ENCODE results near the gene LTBP2. TPM values are rescaled to one million over a fixed set of nuclear protein-coding genes. Genes with fewer than 3 reads are reported as not detected.

LTBP2 gene
- total RNA-seq, 3 donors from 2014 or later, result 1.7 to 10.2 (median 3.0) TPM

- intact Hi-C loops (cut with DNase I, micrococcal nuclease), result no loop called here
- Histone ChIP-seq H3K4me3 (no peak overlapping the region), H3K9me3 (no peaks in the 10 kb centered on the region), H3K36me3 (ENCODE audit: low read depth) (no peaks in the 10 kb centered on the region), H3K4me1 (ENCODE audit: low read depth) (no peaks in the 10 kb centered on the region)
- DNase-seq (no peak), ATAC-seq (no peak)
- TF ChIP-seq CTCF (IDR thresholded peaks at IDR 0.05), result no peak
These were observed 84.2 kb downstream of the LTBP2 start for GRCh38 chr14:74527736-74528280.

- TF ChIP-seq CTCF (IDR thresholded peaks at IDR 0.05), result no peak
- Histone ChIP-seq H3K4me3 (no peak overlapping the region), H3K4me1 (ENCODE audit: low read depth) (no peaks in the 10 kb centered on the region), H3K36me3 (ENCODE audit: low read depth) (no peaks in the 10 kb centered on the region), H3K9me3 (no peaks in the 10 kb centered on the region)
- intact Hi-C loops (cut with DNase I, micrococcal nuclease), result no loop called here
- no peak for ATAC-seq
- no peak for DNase-seq
These were observed 85.0 kb downstream of the LTBP2 start for GRCh38 chr14:74526854-74527585.

GRCh38 chr14:74525361-74525851 is 86.6 kb downstream of the LTBP2 start:
- Histone ChIP-seq H3K36me3 (ENCODE audit: low read depth) (no peaks in the 10 kb centered on the region), H3K4me3 (no peak overlapping the region), H3K9me3 (no peaks in the 10 kb centered on the region), H3K4me1 (ENCODE audit: low read depth) (no peaks in the 10 kb centered on the region)
- ATAC-seq (no peak), DNase-seq (no peak)
- intact Hi-C loops (cut with DNase I, micrococcal nuclease), result no loop called here
- TF ChIP-seq CTCF (IDR thresholded peaks at IDR 0.05), result no peak

GRCh38 chr14:74524812-74525135 is 87.3 kb downstream of the LTBP2 start:
- Histone ChIP-seq H3K36me3 (ENCODE audit: low read depth) (no peaks in the 10 kb centered on the region), H3K9me3 (no peaks in the 10 kb centered on the region), H3K4me1 (ENCODE audit: low read depth) (no peaks in the 10 kb centered on the region), H3K4me3 (no peak overlapping the region)
- no peak for DNase-seq
- no peak for ATAC-seq
- intact Hi-C loops (cut with DNase I, micrococcal nuclease), result no loop called here
- TF ChIP-seq CTCF (IDR thresholded peaks at IDR 0.05), result no peak

- ATAC-seq, result no peak
- no peak for TF ChIP-seq CTCF (IDR thresholded peaks at IDR 0.05)
- H3K4me1 ChIP-seq (ENCODE audit: low read depth), result no peaks in the 10 kb centered on the region
- H3K9me3 ChIP-seq, result no peaks in the 10 kb centered on the region
- H3K36me3 ChIP-seq (ENCODE audit: low read depth), result no peaks in the 10 kb centered on the region
- no peak overlapping the region for H3K4me3 ChIP-seq
- DNase-seq, result no peak
- intact Hi-C loops (cut with DNase I, micrococcal nuclease), result no loop called here
These were observed 87.8 kb downstream of the LTBP2 start for GRCh38 chr14:74524076-74524811.

Measured in mucosa of descending colon (tissue), 3 donors.